B cell (primary cell): ENCODE data around the gene NTN5. TPM values are rescaled to one million over a fixed set of nuclear protein-coding genes. Genes with fewer than 3 reads are reported as not detected.

Source experiments
- ATAC-seq: fragments of 200-7000 bp; cut with Tn5 transposase; one replicate; pipeline ENCODE4 v1.10.0; 2021; ENCODE audit warnings: low read depth, mild to moderate bottlenecking, moderate number of reproducible peaks, moderate library complexity
- CTCF ChIA-PET: fragments of 350-600 bp; sonication (Branson Sonifier 250); formaldehyde crosslinking; loops from one replicate; lab custom pipeline; 2021; ENCODE audit warnings: antibody characterized with exemption, inconsistent platforms; lab: Charles Lee
- POLR2A ChIA-PET: fragments of 350-600 bp; sonication (Branson Sonifier 250); formaldehyde crosslinking; loops from one replicate; lab custom pipeline; 2021; ENCODE audit warnings: antibody characterized with exemption; lab: Charles Lee
- DNase-seq: peaks from one replicate; pipeline ENCODE4 v3.0.0; 2013
- H2AFZ ChIP-seq: 2 replicates; pipeline ENCODE4 v1.6.1; 2012; ENCODE audit warnings: mild to moderate bottlenecking, low read depth, low read length; ENCODE audit not compliant: insufficient read depth, poor library complexity, severe bottlenecking
- H3K27ac ChIP-seq, 2 donors: 1 replicate in 1 of 2; 2 replicates in 1 of 2; pipeline ENCODE4 v1.5.1; 2012 to 2013; ENCODE audit warnings: low read length in 2 of 2, mild to moderate bottlenecking in 2 of 2, moderate library complexity in 1 of 2
- H3K27me3 ChIP-seq, 4 experiments: fragments of 200-600 bp in 1 of 4; sonication (generic) in 1 of 4; replicated peaks in 1 of 4; 1 replicate in 2 of 4; 2 replicates in 2 of 4; pipeline versions ENCODE4 v1.6.1 to v1.7.0; 2013 to 2016; ENCODE audit warnings: low read length in 3 of 4, mild to moderate bottlenecking in 2 of 4, mixed read lengths in 1 of 4, moderate library complexity in 1 of 4; ENCODE audit not compliant: insufficient read depth in 4 of 4, control insufficient read depth in 3 of 4; ENCODE audit errors: control extremely low read depth in 1 of 4
- H3K36me3 ChIP-seq, 2 experiments: replicated peaks in 1 of 2; 1 replicate in 1 of 2; 2 replicates in 1 of 2; pipeline versions ENCODE4 v1.6.1 to v1.7.1; 2013; ENCODE audit warnings: low read length in 1 of 2; ENCODE audit not compliant: insufficient read depth in 2 of 2, control insufficient read depth in 1 of 2; ENCODE audit errors: control extremely low read depth in 1 of 2, extremely low read depth in 1 of 2
- H3K4me1 ChIP-seq, 2 donors: fragments of 200-600 bp in 1 of 2; sonication (generic) in 1 of 2; 1 replicate in 1 of 2; 2 replicates in 1 of 2; pipeline versions ENCODE4 v1.5.1 to v1.6.1; 2013 to 2017; ENCODE audit warnings: low read length in 2 of 2; ENCODE audit not compliant: control insufficient read depth in 2 of 2, insufficient read depth in 2 of 2
- H3K4me2 ChIP-seq: replicated peaks from 2 replicates; pipeline ENCODE3; 2012; ENCODE audit warnings: mild to moderate bottlenecking, low read depth, low read length; ENCODE audit not compliant: poor library complexity, severe bottlenecking
- H3K4me3 ChIP-seq, 5 experiments: fragments of 200-600 bp in 1 of 5; sonication (generic) in 1 of 5; 1 replicate in 3 of 5; 2 replicates in 2 of 5; pipeline versions ENCODE4 v1.5.1 to v1.7.0; 2011 to 2016; ENCODE audit warnings: low read length in 4 of 5, mild to moderate bottlenecking in 4 of 5, low read depth in 2 of 5, control low read depth in 1 of 5, moderate library complexity in 1 of 5; ENCODE audit not compliant: insufficient read depth in 1 of 5; ENCODE audit errors: control extremely low read depth in 1 of 5, extremely low read depth in 1 of 5
- H3K79me2 ChIP-seq: fragments of 200-600 bp; sonication (generic); one replicate; pipeline ENCODE4 v1.6.0; 2016; ENCODE audit warnings: low read length; ENCODE audit not compliant: control insufficient read depth, insufficient read depth
- H3K9ac ChIP-seq: fragments of 200-600 bp; sonication (generic); 2 replicates; pipeline ENCODE4 v1.6.1; 2017; ENCODE audit warnings: mild to moderate bottlenecking, low read length, moderate library complexity
- H3K9me3 ChIP-seq, 3 donors: one replicate each; pipeline versions ENCODE4 v1.6.1 to v1.7.1; 2013; ENCODE audit warnings: low read length in 2 of 3; ENCODE audit not compliant: control insufficient read depth in 2 of 3, insufficient read depth in 1 of 3; ENCODE audit errors: control extremely low read depth in 1 of 3
- H4K20me1 ChIP-seq: 2 replicates; pipeline ENCODE4 v1.6.0; 2012; ENCODE audit warnings: mild to moderate bottlenecking, low read length; ENCODE audit not compliant: insufficient read depth, control insufficient read depth, poor library complexity, severe bottlenecking
- H3K27ac Mint-ChIP-seq: one replicate; pipeline ENCODE4 v1.8.0; 2021; ENCODE audit warnings: mixed read lengths
- H3K27me3 Mint-ChIP-seq: one replicate; pipeline ENCODE4 v1.8.0; 2021; ENCODE audit warnings: mixed read lengths
- H3K4me1 Mint-ChIP-seq: one replicate; pipeline ENCODE4 v1.8.0; 2021; ENCODE audit warnings: mixed read lengths
- H3K4me3 Mint-ChIP-seq: one replicate; pipeline ENCODE4 v1.8.0; 2021; ENCODE audit warnings: mixed read lengths
- H3K9me3 Mint-ChIP-seq: one replicate; pipeline ENCODE4 v1.8.0; 2022; ENCODE audit warnings: mixed read lengths; ENCODE audit not compliant: insufficient read depth
- CTCF ChIP-seq: fragments of 200-600 bp; IDR thresholded peaks from one replicate; pipeline ENCODE4 v1.8.0; 2022; ENCODE audit warnings: antibody characterized with exemption, mild to moderate bottlenecking
- EZH2 ChIP-seq: IDR thresholded peaks from 2 replicates; pipeline ENCODE4 v1.6.1; 2012; ENCODE audit warnings: borderline replicate concordance, low read depth, mild to moderate bottlenecking, moderate library complexity, low read length; ENCODE audit not compliant: insufficient read depth, poor library complexity, severe bottlenecking
- WGBS: methylation state at CpG from one replicate; pipeline ENCODE4 v1.1.5; 2013; ENCODE audit warnings: missing lambda C conversion rate; ENCODE audit not compliant: insufficient coverage; 5-methylcytosine and 5-hydroxymethylcytosine counted together
- intact Hi-C: fragments of 100-400 bp; cut with micrococcal nuclease; formaldehyde crosslinking; loops from one replicate; pipeline ENCODE4 v1.10.0; 2022
- polyA plus RNA-seq: library from polyadenylated mRNA; depleted of rRNA; stranded (reverse); fragments of >200 nt; gene quantifications from 2 replicates; pipeline ENCODE4 v1.2.3, GENCODE V29; 2012
- total RNA-seq, 2 donors: library from RNA; stranded (reverse); fragments of 120-200 nt in 1 of 2; gene quantifications; 1 replicate in 1 of 2; 2 replicates in 1 of 2; pipeline versions ENCODE4 v1.2.3 to v1.2.4, GENCODE V29; 2013 to 2022

Gene NTN5
- total and polyA plus RNA-seq, 2 donors (not counting 1 experiment from before 2014, with no cell fraction given) = 1.2 to 1.8 TPM

- peaks cover 54% of the 10 kb centered on the region for H3K4me1 Mint-ChIP-seq
- Histone ChIP-seq H3K4me2 (peak overlapping the region; percentile 99), H3K4me1 (peaks cover 40 to 41% of the 10 kb centered on the region in 2 donors), H2AFZ (peak overlapping the region; percentile 76), H3K79me2 (peaks cover 48% of the 10 kb centered on the region), H3K9ac (peak overlapping the region; percentile 82), H3K36me3 (peaks cover 0 to 14% of the 10 kb centered on the region in 2 experiments), H3K9me3 (peaks cover 0 to 5% (median 0%) of the 10 kb centered on the region in 3 donors), H3K27ac (peak overlapping the region; percentile 89 to 94), H4K20me1 (peaks cover 41% of the 10 kb centered on the region), H3K4me3 (peak overlapping the region; percentile 57 to 98 (median 88)), H3K27me3 (no peaks in the 10 kb centered on the region)
- H3K9me3 Mint-ChIP-seq = peaks cover 4% of the 10 kb centered on the region
- peak overlapping the region; percentile 96 for H3K4me3 Mint-ChIP-seq
- intact Hi-C loops = loop anchor here (1.0 to 10.0 kb wide), 10 partner anchors 13 to 1365 kb away; partner anchors contain the start of genes C19orf73, EMP3, FLT3LG and INAFM1
- ATAC-seq = peak; percentile 68
- peak overlapping the region; percentile 100 for H3K27ac Mint-ChIP-seq
- ChIA-PET CTCF (interaction anchor here (0.7 to 2.7 kb wide), 7 partner anchors 8 to 356 kb away, joined by 3 to 12 read pairs (median 3); partner anchors contain the start of genes CA11, GYS1 and RUVBL2), POLR2A (interaction anchor here (0.5 to 3.1 kb wide), 14 partner anchors 8 to 480 kb away, joined by 3 to 23 read pairs (median 5); partner anchors contain the start of genes CA11, NUCB1, RPL18 and SPHK2)
- no peak for TF ChIP-seq CTCF
- no peak for TF ChIP-seq EZH2
- no peaks in the 10 kb centered on the region for H3K27me3 Mint-ChIP-seq
- 0% methylated on average over 32 of the region's 38 CpGs for WGBS
- peak; percentile 100 for DNase-seq
These were observed 35.3 kb downstream of the NTN5 start for GRCh38 chr19:48637449-48637947.
